Metanephros (tissue), 2 donors: ENCODE results near the gene HSFX1. TPM values are rescaled to one million over a fixed set of nuclear protein-coding genes. Genes with fewer than 3 reads are reported as not detected.

Experiments used
- small RNA-seq: library from RNA; depleted of rRNA; stranded (forward); fragments of <200 nt; gene quantifications from one replicate; pipeline ENCODE3, GENCODE V24; 2014; ENCODE audit warnings: low replicate concordance
- total RNA-seq: library from RNA; depleted of rRNA; stranded (reverse); fragments of >200 nt; gene quantifications from one replicate; pipeline ENCODE4 v1.2.3, GENCODE V29; 2014

HSFX1 gene, protein sequence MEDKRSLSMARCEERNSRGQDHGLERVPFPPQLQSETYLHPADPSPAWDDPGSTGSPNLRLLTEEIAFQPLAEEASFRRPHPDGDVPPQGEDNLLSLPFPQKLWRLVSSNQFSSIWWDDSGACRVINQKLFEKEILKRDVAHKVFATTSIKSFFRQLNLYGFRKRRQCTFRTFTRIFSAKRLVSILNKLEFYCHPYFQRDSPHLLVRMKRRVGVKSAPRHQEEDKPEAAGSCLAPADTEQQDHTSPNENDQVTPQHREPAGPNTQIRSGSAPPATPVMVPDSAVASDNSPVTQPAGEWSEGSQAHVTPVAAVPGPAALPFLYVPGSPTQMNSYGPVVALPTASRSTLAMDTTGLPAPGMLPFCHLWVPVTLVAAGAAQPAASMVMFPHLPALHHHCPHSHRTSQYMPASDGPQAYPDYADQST
- total RNA-seq: 1.7 TPM

DNA sequence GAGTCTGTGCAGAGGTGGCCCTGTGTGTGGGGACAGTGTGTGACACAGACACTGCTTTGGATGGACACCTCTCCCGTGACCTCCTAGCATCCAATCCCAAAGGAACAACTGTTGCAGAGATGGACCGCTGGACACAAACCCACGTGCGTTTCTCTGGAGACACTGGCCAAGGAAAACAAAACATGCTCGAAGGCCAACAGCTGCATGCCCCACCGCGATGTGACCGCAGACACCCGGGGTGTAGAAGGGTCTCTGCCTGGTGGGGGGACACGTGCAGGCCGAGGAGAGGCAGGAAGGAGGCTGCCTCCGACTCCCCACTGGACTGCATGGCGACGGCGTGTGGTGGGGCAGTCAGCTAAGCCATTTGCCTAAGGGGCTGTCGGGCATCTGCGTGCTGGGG lies at the start of gene HSFX1:
Gene HSFX1, plus strand, starts transcription at position 301 of the 400 bp plus-strand sequence. CDS start 614 bp downstream, outside the sequence.

DNA sequence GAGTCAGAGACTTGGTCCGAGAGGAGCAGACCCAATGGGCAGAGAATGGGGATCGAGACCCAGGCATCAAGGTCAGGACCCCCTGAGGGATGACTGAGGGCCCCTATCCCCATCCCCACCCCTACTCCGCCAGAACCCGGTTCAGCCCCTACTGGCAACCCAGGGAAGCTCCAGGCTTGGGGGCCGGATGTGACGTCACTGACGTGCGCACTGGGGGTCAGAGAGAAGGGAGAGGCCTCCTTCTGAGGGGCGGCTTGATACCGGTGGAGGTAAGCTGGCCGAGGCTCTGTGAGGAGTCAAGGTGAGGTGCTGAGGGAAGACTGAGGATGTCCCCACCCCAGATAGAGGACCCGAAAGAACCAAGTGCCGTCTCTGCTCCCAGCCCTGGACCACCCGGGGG lies 7.9 kb downstream of the HSFX1 start, which contains the start of gene MAGEA9:
Gene MAGEA9, plus strand, starts transcription at position 204 of the 400 bp plus-strand sequence. CDS start 4,281 bp downstream, outside the sequence.

Small RNAs within 50 kb of the gene (small RNA-seq; reads per million reads assigned to genes)
- gene AC244098.1 (not detected), gene AC244098.2 (not detected), gene AC244098.3 (not detected)

Other genes with a start within 250 kb of the HSFX1 start
- gene EOLA1, start 233.1 kb upstream of the HSFX1 start, total RNA-seq: 14.9 TPM
- not detected for gene HSFX3, start 224.1 kb upstream of the HSFX1 start, total RNA-seq
- gene MAGEA9B, start 186.6 kb upstream of the HSFX1 start, total RNA-seq: not detected
- gene HSFX2, start 178.8 kb upstream of the HSFX1 start, total RNA-seq: 1.2 TPM
- 35.7 TPM for gene TMEM185A, start 142.3 kb upstream of the HSFX1 start, total RNA-seq
- not detected for gene MAGEA11, start 62.0 kb upstream of the HSFX1 start, total RNA-seq
- gene MAGEA9, start 7.9 kb downstream of the HSFX1 start, total RNA-seq: not detected
- not detected for gene MAGEA8, start 107.1 kb downstream of the HSFX1 start, total RNA-seq
- not detected for gene HSFX4, start 155.5 kb downstream of the HSFX1 start, total RNA-seq
- gene EOLA2, start 164.4 kb downstream of the HSFX1 start, total RNA-seq: 20.4 TPM